ENCODE measurements around the gene HKDC1.
"Not testable (repeated sequence)": the region's sequence is repeated elsewhere in the genome, so short reads cannot be mapped to it uniquely, and the experiment has no call there.

Gene HKDC1

GRCh38 chr10:69220041-69220451, at the start of gene HKDC1:
Gene HKDC1, plus strand, starts transcription at chr10:69220332. Its CDS starts 104 bp downstream, at chr10:69220436.
- no peak for DNase-seq

- no peak for DNase-seq
These were observed 47.7 kb upstream of the HKDC1 start for GRCh38 chr10:69172241-69172982.

GRCh38 chr10:69175326-69175725, 44.8 kb upstream of the HKDC1 start:
- DNase-seq: not testable (repeated sequence)

GRCh38 chr10:69176823-69177222, 43.3 kb upstream of the HKDC1 start:
- DNase-seq: no peak

- peak; percentile 46 to 85 for DNase-seq
These were observed 40.9 kb upstream of the HKDC1 start for GRCh38 chr10:69179089-69179742.

GRCh38 chr10:69179743-69180524, 40.2 kb upstream of the HKDC1 start, which contains the start of gene SUPV3L1:
Gene SUPV3L1, plus strand, starts transcription at chr10:69180234. Its CDS starts 58 bp downstream, at chr10:69180292.
- peak; percentile 76 to 95 for DNase-seq

- DNase-seq: no peak
These were observed 39.5 kb upstream of the HKDC1 start for GRCh38 chr10:69180525-69181204.

GRCh38 chr10:69181433-69181832, 38.7 kb upstream of the HKDC1 start:
- no peak for DNase-seq

- no peak for DNase-seq
These were observed 38.1 kb upstream of the HKDC1 start for GRCh38 chr10:69182005-69182404.

- no peak for DNase-seq
These were observed 33.6 kb upstream of the HKDC1 start for GRCh38 chr10:69186524-69186923.

- DNase-seq: no peak
These were observed 19.1 kb upstream of the HKDC1 start for GRCh38 chr10:69201045-69201444.

GRCh38 chr10:69202332-69202731, 17.8 kb upstream of the HKDC1 start:
- DNase-seq: no peak

- DNase-seq: no peak
These were observed 11.4 kb upstream of the HKDC1 start for GRCh38 chr10:69208761-69209160.

- no peak for DNase-seq
These were observed 10.2 kb upstream of the HKDC1 start for GRCh38 chr10:69209787-69210484.

GRCh38 chr10:69211104-69211503, 9.0 kb upstream of the HKDC1 start:
- DNase-seq: no peak

GRCh38 chr10:69211524-69211923, 8.6 kb upstream of the HKDC1 start:
- DNase-seq: no peak

GRCh38 chr10:69213591-69214311, 6.4 kb upstream of the HKDC1 start:
- no peak for DNase-seq

- no peak for DNase-seq
These were observed 5.4 kb upstream of the HKDC1 start for GRCh38 chr10:69214666-69215131.

GRCh38 chr10:69215405-69216171, 4.5 kb upstream of the HKDC1 start:
- no peak for DNase-seq

- no peak for DNase-seq
These were observed 3.5 kb upstream of the HKDC1 start for GRCh38 chr10:69216577-69217118.
